T47D (cell line): ENCODE measurements around the gene ADAD1.
"Not testable (repeated sequence)": the region's sequence is repeated elsewhere in the genome, so short reads cannot be mapped to it uniquely, and the experiment has no call there.

Experiments
- DNase-seq, 2 experiments: peaks; one replicate each; pipeline versions ENCODE4 v3.0.0 to v3.0.0-alpha.2; 2011 to 2012; ENCODE audit warnings: low read depth in 1 of 2, low spot score in 1 of 2
- JUND ChIP-seq: IDR thresholded peaks from 2 replicates; pipeline ENCODE4 v1.6.1; 2012; ENCODE audit warnings: low read depth
- in situ Hi-C: cut with HindIII; loops from 2 replicates; pipeline ENCODE4 v1.10.0; 2016; ENCODE audit warnings: low sequenced_read_pairs, low pct_unique_long_range_greater_than_20kb

Gene ADAD1

DNA sequence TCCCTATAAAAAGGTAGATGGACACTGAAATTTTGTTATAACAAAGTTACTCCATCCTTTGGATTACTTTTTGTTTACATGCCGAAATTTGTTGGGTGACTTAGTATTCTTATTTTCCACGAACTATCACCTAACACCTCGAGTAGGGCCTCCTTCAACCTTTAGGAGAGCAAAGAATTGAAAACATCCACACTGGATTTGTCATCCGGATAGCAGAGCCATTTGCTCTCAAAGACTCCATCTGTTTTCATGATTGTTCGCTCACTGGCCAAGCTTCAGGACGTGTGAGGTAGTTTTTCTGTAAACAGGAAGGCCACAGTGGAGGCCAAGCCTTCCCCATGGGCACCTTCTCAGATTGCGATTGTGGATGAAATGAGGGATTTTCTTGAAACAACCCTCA is at the start of gene ADAD1:
ADAD1 (plus strand) TSS at position 301 of the 400 bp plus-strand sequence. CDS start 1,059 bp downstream, outside the sequence.
- no peak for DNase-seq
- no peak for TF ChIP-seq JUND
- in situ Hi-C loops: no loop called here

DNA sequence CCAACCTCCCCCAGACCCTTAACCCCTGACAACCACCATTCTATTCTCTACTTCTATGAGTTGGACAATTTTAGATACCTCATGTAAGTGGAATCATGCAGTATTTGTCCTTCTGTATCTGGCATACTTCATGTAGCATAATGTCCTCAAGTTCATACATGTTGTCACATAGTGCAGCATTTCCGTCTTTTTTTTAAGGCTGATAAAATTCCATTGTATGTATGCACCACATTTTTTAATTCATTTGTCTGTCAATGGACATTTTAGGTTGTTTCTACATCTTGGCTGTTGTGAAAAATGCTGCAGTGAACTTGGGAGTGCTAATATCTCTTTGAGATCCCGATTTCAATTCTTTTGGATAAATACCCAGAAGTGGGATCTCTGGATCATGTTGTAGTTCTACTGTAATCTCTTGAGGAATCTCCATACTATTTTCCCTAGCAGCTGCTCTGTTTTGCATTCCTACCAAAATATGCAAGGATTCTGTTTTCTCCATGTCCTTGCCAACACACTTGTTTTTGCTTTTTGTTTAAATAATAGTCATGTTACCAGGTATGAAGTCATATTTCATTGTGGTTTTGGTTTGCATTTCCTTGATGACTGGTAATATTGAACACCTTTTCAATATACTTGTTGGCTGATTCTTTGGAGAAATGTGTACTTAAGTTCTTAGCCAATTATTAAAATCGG is 48.8 kb upstream of the ADAD1 start:
- in situ Hi-C loops: no loop called here
- no peak for DNase-seq

DNA sequence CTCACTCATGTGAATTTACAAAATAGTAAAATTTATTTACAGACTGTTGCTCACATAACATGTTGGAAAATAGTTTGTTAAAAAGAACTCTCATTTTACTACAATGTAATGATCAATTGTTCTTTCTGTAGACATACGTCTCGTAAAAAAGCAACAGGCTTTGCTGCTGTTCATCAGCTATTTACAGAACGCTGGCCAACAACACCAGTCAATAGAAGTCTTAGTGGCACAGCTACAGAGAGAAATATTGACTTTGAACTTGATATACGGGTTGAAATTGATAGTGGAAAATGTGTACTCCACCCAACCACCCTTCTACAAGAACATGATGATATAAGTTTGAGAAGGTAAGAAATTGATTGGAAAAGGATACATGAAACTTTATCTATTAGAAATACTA is 47.6 kb upstream of the ADAD1 start:
- in situ Hi-C loops: no loop called here
- no peak for TF ChIP-seq JUND
- DNase-seq: no peak

More for the DNA sequence above, 48.8 kb upstream of the ADAD1 start:
- no peak for TF ChIP-seq JUND

DNA sequence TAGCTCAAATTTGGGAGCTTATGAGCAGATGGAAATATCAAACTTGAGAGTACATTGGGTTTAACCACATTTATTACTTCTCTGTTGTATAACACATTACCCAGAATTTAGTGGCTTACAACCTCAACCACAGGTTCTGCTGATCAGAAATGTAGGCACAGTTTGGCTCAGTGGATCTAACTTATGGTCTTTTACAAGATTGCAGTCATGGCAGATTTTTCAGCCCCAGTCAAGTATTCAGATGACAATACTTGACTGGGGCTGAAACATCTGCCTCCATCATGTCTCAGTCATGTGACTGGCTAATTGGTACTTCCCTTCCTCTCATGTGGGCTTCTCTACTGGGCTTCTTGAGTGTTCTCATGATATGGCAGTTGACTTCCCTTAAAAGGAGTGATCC is 44.0 kb upstream of the ADAD1 start:
- DNase-seq: no peak
- in situ Hi-C loops: no loop called here
- no peak for TF ChIP-seq JUND

DNA sequence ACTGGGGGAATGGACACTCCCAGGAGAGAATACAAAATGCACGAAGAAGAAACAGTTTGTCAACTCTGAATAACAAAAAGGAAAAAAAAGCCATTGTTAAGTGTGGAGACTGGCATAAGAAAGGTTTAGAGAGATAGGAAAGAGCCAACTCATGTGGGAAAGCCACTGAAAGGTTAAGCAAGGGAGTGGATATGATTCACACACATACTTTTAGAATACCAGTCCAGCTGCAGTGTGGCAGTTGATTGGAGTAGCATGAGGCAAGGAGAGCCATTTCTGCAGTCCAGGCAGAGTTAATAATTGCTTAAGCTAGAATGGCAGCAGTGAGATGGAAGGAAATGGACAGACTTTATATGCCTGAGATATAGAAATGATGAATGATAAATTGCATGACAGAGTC is 36.9 kb upstream of the ADAD1 start:
- no peak for TF ChIP-seq JUND
- in situ Hi-C loops: no loop called here
- DNase-seq: no peak

DNA sequence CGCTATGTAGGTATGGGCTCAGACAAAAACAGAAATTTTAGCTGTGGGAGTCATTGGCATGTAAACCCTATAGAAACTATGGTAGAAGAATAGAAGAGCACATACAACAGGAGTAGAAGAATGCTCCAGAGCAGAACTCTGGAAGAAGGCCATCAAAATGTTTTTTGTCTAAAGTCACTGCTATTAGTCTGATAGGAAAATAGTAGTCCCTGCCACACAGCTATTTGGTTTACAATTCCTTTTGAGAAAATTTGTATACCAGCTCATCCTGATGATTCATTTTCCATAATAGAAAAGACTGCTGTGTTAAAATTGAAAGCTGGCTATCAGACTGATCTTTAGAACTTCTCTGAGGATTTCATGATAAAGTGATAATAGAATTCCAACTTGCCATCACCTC is 32.8 kb upstream of the ADAD1 start:
- in situ Hi-C loops: no loop called here
- no peak for TF ChIP-seq JUND
- no peak for DNase-seq

DNA sequence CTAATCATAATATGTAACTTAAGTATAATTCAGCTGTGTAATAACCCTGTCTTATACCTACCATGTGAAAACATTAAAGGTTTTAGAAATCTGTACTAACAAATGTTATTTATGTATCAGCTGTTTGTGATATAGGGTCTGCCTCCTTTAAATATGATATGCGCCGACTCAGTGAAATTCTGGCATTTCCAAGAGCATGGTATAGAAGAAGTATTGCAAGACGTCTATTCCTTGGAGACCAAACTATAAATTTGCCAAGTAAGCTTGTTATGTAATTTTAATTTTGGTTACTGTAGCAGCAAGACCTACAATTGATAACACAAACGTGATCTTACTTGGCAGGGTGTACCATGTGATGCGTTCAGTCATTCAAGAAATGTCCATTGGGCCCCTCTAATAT is 32.3 kb upstream of the ADAD1 start:
- TF ChIP-seq JUND: no peak
- in situ Hi-C loops: no loop called here
- DNase-seq: no peak

DNA sequence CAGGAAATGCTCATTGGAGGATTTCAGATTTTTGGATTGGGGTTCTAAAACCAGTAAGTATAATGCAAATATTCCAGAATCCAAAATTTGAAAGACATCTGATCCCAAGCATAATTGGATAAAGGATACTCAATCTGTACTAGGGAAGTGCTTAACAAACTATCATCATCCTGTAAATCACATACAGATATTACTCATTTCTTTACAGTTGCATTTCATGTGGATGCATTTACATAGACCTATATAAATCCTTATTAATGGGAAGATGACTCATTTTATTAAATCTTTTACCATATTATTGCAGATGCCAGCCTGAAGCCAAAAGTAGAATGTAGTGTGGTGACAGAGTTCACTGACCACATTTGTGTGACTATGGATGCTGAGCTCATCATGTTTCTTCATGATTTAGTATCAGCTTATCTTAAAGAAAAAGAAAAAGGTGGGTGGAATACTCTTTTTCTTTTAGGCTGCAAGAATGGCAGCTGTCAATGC is 22.4 kb upstream of the ADAD1 start:
- in situ Hi-C loops: no loop called here
- no peak for TF ChIP-seq JUND
- DNase-seq: no peak

DNA sequence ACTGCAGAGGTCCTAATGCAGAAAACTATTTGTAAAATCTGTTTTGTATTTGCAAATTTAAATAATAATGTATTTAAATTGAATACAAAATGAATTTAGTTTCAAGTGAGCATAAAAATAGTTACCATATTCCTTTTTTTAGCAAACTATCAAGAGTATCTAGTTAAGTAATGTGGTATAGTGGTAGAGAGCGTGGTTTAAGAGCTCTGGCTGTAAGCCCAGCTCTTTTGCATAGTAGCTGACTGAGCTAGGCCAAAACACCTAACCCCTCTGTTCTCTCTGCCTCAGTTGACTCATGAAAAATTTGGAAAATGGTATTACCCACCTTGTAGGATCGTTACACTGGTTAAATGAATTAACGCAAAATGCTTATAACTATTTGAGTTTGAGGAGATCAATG is 18.1 kb upstream of the ADAD1 start:
- in situ Hi-C loops: no loop called here
- no peak for DNase-seq
- no peak for TF ChIP-seq JUND

DNA sequence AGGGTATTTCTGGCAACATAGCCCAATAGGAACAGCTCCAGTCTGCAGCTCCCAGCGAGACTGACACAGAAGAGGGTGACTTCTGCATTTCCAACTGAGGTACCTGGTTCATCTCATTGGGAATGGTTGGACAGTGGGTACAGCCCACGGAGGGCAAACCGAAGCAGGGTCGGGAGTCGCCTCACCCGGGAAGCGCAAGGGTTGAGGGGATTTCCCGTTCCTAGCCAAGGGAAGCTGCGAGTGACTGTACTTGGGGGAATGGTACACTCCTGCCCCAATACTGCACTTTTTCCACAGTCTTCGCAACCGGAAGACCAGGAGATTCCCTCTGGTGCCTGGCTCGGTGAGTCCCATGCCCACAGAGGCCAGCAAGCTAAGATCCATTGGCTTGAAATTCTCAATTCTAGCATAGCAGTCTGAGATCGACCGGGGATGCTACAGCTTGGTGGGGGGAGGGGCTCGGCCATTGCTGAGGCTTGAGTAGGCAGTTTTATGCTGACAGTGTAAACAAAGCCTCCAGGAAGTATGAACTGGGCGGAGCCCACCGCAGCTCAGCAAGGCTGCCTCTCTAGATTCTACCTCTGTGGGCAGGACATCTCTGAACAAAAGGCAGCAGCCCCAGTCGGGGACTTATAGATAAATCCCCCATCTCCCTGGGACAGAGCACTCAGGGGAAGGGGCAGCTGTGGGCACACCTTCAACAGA is 14.0 kb upstream of the ADAD1 start:
- in situ Hi-C loops: no loop called here
- no peak for DNase-seq
- TF ChIP-seq JUND: no peak

DNA sequence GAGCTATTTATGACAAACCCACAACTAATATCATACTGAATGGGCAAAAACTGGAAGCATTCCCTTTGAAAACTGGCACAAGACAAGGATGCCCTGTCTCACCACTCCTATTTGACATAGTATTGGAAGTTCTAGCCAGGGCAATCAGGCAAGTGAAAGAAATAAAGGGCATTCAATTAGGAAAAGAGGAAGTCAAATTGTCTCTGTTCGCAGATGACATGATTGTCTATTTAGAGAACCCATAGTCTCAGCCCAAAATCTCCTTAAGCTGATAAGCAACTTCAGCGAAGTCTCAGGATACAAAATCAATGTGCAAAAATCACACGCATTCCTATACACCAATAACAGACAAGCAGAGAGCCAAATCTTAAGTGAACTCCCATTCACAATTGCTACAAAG is 10.0 kb upstream of the ADAD1 start:
- DNase-seq, in situ Hi-C loops: not testable (repeated sequence)

DNA sequence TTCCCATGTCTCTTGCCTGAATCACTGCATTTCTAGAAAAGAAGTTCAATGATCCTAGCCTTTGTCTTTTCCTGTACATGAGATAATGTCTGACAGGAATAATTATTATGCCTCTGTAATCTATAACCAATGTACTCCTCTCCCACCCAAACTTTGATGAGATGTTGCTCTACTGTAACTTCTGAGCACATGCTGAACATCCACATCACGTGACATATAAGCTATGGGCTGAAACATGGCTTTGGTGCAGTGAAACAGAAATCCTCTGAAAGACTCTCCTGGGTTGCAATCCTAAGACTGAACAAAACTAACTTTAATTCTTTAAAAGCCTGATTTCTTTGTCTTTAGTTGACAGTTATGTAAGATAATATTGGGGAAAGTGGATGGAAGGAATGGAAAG is 1.5 kb upstream of the ADAD1 start:
- DNase-seq: no peak
- TF ChIP-seq JUND: no peak
- in situ Hi-C loops: no loop called here

DNA sequence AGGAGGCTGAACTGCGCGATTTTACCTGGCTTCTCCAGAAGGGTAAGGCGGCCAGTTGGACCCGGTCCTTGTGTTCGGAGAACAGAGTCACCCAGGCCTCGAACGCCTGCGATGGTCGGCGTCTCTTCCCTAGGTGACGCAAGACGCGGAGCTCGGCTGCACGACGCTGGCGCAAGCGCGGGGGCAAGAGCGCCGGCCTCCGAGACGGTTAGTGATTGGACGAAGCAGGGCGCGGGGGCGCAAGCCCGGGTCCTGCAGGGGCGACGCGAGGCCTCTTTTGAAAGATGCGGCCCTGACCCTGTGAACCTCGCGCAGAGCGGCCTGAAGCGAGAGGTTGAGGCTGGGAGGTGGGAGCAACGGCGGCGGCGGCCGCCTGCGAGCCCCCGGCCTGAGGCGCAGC is 428 bp downstream of the ADAD1 start:
- no peak for DNase-seq
- in situ Hi-C loops: no loop called here

More for the DNA sequence above, 428 bp downstream of the ADAD1 start:
- no peak for TF ChIP-seq JUND
